ENCODE results near the gene ITPRIPL2. TPM values are rescaled to one million over a fixed set of nuclear protein-coding genes. Genes with fewer than 3 reads are reported as not detected.

Gene ITPRIPL2
- polyA plus RNA-seq, 10 donors, result 17.4 to 37.3 (median 24.1) TPM

DNA sequence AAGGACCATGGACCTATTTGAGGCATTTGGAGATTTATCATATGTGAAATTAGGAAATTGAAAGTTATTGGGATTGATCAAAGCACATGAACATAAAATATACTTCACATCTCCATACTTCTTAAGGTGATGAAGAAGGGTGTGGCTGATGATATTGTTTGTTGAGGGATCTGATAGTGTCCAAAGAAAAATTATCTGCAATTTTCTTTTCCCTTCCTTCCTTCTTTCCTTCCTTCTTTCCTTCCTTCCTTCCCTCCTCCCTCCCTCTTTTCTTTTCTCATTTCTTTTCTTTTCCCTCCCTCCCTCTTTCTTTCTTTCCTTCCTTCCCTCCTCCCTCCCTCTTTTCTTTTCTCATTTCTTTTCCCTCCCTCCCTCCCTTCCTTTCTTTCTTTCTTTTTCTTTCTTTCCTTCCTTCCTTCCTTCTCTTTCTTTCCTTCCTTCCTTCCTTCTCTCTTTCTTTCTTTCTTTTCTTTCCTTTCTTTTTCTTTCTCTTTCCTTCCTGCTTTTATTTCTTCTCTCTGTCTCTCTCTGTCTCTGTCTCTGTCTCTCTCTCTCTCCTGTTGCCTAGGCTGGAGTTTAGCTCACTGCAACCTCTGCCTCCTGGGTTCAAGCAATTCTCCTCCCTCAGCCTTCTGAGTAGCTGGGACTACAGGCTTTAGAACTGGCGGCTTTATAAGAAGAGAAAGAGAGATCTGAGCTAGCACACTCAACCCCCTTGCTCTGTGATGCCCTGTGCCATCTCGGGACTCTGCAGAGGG lies 20.9 kb upstream of the ITPRIPL2 start:
- DNase-seq, result no peak

DNA sequence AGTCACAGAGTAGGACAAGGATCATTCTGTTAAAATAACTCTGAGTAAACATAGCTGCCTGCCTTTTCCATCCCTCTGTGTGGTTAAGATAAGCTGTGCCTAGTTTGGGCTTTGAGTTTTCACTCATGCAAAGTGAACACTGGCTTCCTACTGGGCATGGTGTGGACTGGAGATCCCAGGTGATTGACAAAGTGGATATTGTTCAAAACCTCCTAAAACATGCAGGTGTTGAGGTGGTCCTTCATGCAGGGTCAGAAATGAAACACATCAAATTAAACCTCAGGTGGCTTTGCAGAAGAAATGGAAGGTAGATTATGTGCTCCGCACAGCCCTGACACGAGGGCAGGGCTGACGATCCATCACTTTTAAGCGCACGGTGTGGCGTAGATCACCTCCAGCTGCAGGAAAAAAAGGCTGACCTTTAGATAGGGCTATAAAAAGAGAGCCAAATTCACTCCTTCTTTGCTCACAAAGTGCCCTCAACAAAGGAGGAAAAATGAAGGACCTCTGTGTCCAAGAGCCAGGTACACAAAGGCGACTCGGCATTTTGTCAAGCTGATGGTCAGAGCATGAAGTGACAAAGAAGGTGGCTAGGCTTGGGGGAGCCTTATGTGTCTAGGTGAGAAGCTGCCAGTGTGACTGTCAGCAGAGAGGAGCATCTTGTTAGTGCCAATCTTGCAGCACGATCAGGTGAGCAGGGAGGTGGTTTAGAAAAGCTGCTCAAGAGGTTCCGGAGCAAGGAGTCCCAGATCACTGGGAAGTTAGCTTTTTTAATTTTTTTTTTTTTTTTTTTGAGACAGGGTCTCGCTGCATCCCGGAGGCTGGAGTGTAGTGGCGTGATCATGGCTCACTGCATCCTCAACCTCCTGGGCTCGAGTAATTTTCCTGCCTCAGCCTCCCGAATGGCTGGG lies 19.9 kb upstream of the ITPRIPL2 start:
- no peak for DNase-seq

DNA sequence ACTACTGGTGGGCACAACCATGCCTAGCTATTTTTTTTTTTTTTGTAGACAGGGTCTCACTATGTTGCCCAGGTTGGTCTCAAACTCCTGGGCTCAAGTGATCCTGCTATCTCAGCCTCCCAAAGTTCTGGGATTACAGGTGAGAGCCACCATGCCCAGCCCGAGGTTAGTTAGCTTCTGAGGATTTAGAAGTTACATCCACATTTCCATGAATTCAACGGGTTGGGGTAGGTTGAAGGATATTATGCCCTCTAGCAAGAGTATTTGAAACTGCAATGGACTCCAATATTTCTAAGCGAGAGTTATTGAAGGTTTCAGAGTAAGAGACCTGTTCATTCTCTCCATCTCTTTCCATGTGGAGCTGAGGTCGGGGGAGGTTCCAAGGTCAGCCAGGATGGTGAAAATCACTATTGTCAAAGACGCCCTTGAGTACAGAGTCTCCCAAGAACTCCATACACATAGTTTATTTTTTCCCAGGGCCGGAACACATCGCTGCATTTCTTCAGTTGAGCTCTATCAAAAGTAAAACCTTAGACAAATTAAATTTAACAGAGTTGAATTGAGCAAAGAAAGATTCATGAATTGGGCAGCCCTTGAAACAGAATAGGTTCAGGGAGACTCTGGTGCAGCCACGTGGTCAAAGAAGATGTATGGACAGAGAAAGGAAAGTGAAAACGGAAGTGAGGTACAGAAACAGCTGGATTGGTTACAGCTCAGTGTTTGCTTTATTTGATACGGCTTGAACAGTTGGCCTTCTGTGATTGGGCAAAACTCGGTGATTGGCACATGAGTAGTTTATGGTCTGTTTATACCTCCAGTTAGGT lies 19.0 kb upstream of the ITPRIPL2 start:
- no peak for DNase-seq

DNA sequence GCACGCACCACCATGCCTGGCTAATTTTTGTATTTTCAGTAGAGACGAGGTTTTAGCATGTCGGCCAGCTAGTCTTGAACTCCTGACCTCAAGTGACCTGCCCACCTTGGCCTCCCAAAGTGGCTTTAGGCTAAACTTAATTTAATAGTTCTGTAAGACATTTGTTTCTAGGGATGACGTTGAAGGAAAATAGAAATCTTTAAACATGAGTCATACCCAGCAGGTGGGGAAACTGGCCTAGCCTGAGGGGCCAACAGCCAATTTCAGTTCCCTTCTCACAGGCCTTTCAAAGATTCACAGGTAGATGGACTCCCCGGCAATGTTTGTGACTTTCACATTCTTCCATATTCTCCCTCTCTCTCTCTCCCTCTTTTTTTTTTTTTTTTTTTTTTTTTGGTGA lies 18.1 kb upstream of the ITPRIPL2 start:
- DNase-seq, result no peak

DNA sequence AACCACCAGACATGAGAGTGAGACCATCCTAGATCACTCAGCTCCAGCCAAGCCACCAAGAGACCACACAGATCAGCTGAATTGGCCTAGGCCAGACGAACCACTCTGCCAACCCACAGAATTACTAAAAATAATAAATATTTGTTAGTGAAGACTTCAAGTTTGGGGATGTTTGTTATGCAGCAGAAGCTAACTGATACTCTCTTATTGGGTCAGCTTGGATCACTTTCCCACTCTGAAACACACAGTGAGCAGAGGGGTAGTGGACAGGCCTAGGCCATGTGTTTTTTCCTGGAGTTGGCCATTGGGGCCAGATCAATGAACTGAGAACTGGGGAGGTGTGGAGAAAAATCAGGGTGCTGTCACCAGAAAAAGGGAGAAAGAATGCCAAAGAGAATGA lies 15.6 kb upstream of the ITPRIPL2 start:
- DNase-seq, result no peak

DNA sequence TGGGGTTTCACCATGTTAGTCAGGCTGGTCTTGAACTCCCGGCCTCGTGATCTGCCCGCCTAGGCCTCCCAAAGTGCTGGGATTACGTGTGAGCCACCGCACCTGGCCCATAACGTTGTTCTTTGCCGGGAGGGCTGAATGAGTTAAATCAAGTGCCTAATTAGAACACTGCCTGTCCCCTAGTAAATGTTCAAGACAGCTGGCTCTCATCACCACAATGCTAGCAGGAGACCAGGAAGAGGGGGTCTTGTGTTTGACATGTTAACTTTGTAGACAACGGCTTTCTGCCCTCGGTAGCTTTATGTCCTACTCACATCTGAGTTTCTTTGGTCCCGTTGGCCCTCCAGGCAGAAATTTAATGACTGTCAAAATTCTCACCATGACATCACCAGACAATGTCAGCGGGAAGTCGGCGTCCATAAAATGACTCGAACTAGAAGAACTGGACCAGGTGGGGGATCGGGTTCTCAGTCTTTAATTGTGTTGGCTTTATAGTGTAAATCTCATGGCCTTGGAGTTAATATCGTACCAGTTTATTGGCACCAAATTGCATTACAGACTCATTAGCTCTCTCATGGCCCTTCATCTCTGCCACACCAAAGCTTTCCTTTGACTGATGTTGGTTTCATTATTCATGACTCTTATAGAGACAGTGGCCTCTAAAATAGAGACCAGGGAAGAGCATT lies 11.4 kb upstream of the ITPRIPL2 start:
- DNase-seq, result no peak

DNA sequence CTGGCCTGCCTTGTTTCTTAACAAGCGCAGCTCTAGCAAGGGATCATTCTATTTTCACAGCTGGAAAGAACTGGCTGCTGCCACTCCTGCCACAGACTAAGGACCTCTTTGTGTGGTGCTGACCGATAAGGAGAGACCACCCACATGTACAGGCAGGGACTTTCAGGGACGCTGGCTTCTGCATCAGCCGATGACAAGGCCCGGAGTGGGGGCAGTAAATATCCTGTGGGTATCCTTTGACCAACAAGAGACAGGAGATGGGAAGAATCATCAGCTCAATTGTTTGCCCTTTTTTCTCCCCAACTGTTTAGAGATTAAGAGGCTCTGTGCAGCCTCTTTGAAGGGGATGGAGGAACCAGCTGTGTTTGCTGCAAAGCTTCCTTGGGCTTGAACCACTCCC lies 9.2 kb upstream of the ITPRIPL2 start:
- no peak for DNase-seq

DNA sequence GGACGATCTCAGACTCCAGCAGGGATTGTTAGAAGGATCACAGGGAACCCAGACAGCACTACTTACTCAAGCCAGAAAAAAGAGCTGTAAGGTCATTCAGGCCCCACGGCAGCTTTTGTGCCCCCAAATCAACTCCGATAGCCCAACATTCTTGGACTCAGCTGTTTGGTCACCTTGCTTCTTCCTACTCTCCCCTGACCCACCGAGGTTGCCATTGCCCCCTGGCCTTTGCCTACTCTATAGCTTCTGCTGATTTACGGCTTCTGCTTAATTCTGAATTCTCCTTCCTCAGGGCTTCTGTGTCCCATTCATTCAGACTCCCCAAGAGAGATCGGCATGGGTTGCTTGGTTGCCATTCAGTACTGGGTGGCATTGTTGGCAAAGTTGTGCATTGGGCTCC lies 8.6 kb upstream of the ITPRIPL2 start:
- no peak for DNase-seq

DNA sequence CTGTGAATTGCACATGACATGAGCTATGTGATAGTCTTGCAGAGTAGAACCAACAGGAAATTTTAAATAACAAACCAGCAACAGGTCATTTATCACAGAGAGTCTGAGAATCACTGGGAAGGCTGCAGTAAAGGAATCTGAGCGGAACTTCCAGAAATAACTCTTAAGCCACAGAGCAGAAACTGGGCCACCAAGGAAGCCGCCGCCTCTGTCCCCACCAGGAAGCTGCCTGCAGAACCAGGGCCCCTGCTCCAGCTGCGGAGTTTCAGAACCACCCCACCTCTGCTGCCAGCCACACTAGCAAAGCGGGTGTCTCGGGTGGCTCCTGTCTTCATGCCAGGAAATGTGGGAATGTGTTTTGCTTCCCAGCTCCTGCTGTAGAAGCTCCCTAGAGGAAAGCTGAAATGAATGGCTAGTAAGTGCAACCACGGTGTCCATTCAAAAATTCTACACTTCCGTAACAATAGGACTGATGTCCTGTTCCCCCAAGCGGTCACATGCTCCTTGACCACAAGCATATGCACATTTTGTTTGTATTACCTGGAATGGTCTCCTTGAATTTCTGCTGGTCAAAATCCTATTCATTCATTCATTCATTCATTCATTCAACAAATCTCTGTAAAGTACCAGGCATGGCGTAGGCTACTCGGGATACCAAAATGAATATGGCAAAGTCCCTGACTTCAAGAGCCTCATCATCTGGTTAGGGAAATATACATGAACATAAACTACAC lies 7.7 kb upstream of the ITPRIPL2 start:
- DNase-seq, result no peak

DNA sequence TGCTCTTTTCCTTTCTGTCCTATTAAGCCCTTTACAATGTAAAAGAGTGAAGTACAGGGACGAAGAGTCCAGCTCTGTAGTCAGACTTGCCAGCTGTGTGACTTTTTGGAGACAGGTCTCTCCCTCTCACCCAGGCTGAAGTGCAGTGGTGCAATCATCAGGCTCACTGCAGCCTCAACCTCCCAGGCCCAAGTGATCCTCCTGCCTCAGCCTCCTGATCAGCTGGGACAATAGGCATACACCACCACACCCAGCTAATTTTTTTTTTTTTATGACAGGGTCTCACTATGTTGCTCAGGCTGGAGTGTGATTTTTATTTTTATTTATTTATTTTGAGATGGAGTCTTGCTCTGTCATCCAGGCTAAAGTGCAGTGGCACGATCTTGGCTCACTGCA lies 7.1 kb upstream of the ITPRIPL2 start:
- no peak for DNase-seq

DNA sequence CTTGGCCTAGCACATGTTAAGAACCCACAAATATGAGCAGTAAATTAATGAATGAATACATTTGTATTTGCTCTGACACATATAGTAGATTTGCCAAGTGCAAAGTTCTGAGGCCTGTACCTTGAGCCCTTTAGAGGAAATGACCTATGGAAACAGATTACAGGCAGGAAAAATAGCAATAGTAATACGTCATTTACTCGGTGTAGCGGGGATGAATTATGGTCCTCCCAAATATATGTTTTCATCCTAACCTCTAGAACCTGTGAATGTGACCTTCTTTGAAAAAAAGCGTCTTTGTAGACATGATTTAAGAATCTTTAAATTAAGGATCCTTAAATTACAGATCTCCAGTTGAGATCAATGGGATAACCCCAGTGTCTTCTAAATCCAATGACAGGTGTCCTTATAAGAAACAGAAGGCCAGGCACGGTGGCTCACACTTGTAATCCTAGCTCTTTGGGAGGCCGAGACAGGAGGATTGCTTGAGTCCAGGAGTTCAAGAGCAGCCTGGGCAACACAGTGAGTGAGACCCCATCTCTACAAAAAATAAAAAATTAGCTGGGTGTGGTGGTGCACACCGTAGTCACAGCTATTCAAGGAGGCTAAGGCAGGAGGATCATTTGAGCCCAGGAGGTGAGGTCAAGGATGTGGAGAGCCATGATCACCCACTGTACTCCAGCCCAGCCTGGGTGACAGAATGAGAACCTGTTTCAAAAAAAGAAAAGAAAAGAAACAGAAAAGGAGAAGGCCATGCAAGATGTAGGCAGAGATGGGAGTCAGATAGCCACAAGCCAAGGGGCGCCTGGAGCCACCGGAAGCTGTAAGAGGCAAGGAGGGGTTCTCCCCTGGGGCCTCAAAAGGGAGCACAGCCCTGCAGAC lies 5.1 kb upstream of the ITPRIPL2 start:
- DNase-seq, result no peak

DNA sequence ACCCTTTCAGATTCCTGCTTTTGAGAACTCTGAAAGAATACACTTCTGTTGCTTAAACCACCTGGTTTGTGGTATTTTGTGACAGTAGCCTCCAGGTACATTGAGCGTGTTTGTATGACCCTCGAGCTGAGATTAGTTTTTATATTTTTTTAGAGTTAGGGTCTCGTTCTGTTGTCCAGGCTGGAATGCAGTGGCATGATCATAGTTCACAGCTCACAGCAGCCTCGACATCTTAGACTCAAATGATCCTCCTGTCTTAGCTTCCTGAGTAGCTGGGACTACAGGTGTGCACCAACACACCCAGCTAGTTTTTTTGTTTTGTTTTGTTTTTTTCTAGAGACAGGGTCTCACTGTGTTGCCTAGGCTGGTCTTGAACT lies 4.5 kb upstream of the ITPRIPL2 start:
- no peak for DNase-seq

DNA sequence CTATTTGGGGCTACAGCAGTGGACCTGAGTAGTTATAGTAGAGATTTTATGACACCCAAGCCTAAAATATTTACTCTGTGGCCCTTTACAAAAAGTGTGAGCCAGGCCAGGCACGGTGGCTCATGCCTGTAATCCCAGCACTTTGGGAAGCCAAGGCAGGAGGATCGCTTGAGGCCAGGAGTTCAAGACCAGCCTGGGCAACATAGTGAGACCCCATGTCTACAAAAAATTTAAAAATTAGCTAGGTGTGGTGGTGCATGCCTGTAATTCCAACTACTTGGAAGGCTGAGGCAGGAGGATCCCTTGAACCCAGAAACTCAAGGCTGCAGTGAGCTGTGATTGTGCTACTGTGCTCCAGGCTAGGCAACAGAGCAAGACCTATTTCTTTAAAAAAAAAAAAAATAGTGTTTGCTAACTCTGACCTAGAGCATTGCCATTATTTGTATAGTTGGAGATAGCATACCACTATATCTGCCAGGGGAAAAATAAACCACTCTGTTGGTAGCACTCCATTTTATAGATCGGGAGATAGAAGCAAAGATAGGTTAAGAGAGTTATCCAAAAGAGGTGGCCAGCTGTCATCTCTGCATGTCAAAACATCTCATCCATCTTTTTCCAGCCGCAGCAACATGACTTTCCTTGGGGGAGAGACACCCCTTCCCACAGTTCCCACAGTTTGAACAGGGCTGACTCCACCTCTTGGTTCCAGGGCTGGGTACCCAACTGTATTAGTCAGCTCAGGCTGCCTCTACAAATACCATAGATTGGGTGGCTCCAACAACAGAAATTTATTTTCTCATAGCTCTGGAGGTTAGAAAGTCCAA lies 3.0 kb upstream of the ITPRIPL2 start:
- no peak for DNase-seq

DNA sequence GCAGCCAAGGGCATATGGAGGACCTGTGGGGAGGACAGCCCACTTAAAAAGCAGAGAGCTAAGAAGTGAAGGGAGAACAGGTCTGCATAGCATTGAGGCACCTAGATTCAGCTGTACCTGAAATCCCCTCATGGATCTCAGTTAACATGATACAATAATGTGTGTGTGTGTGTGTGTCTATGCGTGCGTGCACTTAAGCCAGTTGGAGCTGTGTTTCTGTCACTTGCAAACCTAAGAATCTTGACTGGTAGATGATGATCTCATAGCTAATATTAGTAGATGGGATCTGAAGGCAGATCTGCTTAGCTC lies 1.7 kb upstream of the ITPRIPL2 start:
- no peak for DNase-seq

DNA sequence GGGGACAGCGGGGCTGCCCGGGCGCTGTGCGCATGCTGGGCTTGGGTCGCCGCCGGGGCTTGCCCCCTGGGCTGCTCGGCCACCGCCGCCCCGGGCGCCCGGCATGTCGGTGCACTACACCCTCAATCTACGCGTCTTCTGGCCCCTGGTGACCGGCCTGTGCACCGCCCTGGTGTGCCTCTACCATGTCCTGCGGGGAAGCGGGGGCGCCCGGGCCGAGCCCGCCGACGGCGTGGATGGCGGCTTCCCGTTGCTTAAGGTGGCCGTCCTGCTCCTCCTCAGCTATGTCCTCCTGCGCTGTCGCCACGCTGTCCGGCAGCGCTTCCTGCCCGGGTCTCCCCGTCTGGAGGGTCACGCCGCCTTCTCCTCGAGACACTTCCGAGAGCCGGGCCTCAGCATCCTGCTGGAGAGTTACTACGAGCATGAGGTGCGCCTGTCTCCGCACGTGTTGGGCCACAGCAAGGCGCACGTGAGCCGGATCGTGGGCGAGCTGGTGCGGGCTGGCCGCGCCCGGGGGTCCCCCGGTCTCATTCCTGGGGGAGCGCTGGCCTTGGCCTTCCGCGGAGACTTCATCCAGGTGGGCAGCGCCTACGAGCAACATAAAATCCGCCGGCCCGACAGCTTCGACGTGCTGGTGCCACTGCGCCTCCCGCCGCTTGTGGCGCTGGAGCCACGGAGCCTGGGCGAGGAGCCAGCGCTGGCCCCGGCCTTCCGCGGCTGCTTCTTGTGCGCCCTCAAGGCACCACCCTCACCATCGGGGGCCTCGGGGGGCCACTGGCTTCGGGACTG lies 789 bp downstream of the ITPRIPL2 start:
- peak in 2 of 3 donors; percentile 69 to 92 for DNase-seq

DNA sequence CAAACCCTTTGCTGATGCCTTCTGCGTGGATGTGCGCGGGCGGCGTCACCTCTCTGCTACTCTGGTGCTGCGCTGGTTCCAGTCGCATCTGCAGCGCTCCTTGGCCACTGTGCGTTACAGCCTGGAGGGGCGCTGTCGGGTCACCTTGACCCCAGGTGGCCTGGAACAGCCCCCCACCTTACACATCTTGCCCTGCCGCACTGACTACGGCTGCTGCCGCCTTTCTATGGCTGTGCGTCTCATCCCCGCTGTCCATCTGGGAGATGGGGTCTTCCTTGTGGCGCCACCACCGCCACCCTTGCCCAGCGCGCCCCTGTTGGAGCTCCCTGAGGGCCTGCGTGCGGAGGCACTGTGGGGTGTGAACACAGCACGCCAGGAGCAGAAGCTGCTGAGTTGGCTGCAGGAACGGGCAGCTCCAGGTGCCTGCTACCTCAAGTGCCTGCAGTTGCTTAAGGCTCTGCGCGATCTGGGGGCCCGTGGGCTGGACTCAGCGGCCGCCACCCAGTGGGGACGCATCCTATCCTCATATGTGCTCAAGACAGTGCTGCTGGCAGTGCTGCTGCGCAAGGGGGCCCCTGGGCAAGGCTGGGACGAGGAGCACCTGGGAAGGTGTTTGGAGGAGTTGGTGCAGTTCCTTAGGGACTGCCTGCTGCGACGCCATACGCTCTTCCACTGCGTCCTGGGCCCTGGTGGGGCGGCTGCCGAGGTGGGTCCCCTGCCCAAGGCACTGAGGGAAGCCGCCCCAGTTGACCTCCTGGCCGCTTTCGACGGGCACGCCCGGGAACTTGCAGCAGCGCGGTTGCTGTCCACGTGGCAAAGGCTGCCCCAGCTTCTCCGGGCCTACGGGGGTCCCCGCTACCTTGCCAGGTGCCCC lies 1.6 kb downstream of the ITPRIPL2 start:
- no peak for DNase-seq

DNA sequence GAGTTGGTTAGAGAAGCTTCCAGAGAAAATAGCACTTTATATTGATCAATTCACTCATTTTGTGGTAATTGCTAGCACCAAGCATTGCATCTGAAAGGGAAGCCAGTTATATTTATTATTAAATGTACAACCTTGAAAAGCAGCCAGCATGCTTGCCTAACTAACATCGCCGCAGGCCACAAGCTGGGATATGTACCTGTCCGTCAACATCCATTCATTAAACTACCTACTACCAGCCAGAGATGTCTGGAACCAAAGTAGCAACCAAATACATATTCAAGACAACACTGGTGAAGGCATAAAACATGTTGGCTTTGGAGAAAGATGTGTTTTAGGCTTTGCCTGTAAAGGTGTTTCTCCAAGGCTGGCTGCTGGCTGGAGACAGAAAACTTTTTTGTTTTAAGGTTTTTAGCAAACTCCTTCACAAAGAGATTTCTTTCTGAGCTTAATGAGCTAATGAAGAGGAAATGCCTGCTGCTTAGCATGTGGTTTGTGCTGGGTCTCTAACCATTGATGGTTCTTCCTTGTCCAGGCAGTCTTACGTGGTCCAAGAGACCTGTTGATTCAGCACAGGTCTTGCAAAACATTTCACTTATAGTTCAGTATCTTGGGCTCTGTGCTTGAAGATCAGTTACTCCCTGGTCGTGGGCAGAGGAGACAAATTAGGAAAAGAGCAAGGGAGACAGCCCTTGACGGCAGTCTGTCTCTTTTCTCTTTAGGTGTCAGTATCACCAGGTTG lies 3.1 kb downstream of the ITPRIPL2 start:
- no peak for DNase-seq

Measured in muscle of back (tissue), 11 donors.